Suprapubic skin (tissue), 4 donors: Measurements from ENCODE around the gene DEPP1. TPM values are rescaled to one million over a fixed set of nuclear protein-coding genes. Genes with fewer than 3 reads are reported as not detected.

ENCODE experiments used
- DNase-seq, 2 donors: peaks; one replicate each; pipeline ENCODE4 v3.0.0-alpha.2; 2019; ENCODE audit warnings: low spot score in 2 of 2
- H3K27ac ChIP-seq: fragments of 200-600 bp; sonication (generic); one replicate; pipeline ENCODE4 v1.5.1; 2019
- H3K27me3 ChIP-seq: fragments of 200-600 bp; sonication (generic); one replicate; pipeline ENCODE4 v1.5.1; 2019
- H3K36me3 ChIP-seq: fragments of 200-600 bp; sonication (generic); one replicate; pipeline ENCODE4 v1.5.1; 2019
- H3K4me1 ChIP-seq: fragments of 200-600 bp; sonication (generic); one replicate; pipeline ENCODE4 v1.5.1; 2019
- H3K4me3 ChIP-seq: fragments of 200-600 bp; sonication (generic); one replicate; pipeline ENCODE4 v1.5.1; 2019; ENCODE audit warnings: mild to moderate bottlenecking
- H3K9me3 ChIP-seq: fragments of 200-600 bp; sonication (generic); one replicate; pipeline ENCODE4 v1.5.1; 2019
- EP300 ChIP-seq: sonication (generic); formaldehyde crosslinking; IDR thresholded peaks from one replicate; pipeline ENCODE4 v1.6.1; 2017; ENCODE audit warnings: antibody characterized with exemption
- POLR2A ChIP-seq, 2 donors: fragments of 450-650 bp; IDR thresholded peaks; one replicate each; pipeline ENCODE4 v1.6.1; 2017; ENCODE audit warnings: antibody characterized with exemption in 2 of 2, mild to moderate bottlenecking in 2 of 2, moderate library complexity in 2 of 2
- POLR2AphosphoS5 ChIP-seq, 3 donors: sonication (generic); formaldehyde crosslinking; IDR thresholded peaks; one replicate each; pipeline ENCODE4 v1.6.1; 2017; ENCODE audit warnings: antibody characterized with exemption in 3 of 3
- WGBS: methylation state at CpG from one replicate; pipeline ENCODE4 v1.1.5; 2018; 5-methylcytosine and 5-hydroxymethylcytosine counted together
- total RNA-seq, 4 donors: library from RNA; depleted of rRNA; stranded (reverse); fragments of >200 nt; gene quantifications; one replicate each; pipeline ENCODE4 v1.1.0, GENCODE V29; 2016
- TF ChIP-seq, protein P1 (sequence below), 2 donors: fragments of 200-600 bp in 1 of 2; fragments of 450-650 bp in 1 of 2; sonication (generic) in 1 of 2; IDR thresholded peaks; one replicate each; pipeline ENCODE4 v1.5.1; 2016 to 2019; ENCODE audit warnings: antibody characterized with exemption in 2 of 2, mild to moderate bottlenecking in 1 of 2, moderate library complexity in 1 of 2

The DEPP1 gene
- total RNA-seq, 4 donors from 2014 or later, result 27.5 to 101 (median 38.2) TPM

DNA sequence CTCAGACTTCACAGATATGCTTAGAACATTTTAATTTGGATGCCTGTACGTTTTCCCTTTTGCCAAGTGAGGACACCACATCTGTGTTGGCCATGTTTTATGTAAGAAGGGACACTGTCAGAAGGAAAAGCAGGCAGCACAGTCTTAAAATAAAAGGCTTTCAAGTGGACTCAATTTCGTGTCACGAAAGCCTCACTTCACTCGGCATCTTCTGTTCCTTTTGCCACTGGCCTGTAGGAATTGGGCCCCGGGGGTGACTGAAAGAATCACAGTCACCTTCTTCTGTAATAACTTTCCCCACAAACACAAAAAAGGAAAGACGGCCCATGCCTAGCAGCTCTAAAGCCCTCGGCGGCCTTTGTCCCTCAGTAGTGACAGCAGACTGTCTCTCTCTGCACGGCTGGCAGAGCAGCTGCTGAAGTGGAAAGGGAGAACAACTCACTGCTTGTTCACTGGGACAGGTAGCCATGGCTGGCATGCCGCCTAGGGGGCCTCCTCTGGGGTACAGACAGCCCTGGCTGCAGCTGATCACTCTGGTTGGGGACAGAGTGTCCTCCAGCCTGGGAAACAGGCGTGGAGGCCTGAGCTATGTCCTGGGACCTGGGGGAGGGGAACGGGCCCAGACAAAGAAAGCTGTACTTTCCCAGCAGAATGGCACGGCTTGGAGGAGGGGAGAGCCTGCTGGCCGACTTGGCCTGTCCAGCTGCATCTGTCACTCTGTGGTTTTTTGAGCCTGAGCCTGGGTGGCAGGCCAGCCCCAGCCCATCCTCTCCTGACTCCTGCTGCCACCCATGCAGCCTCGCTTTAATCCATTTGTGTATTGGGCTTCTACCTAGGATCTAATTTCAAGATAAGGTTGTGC, 14.6 kb downstream of the DEPP1 start:
- peak in 1 of 3 donors; percentile 43 for TF ChIP-seq POLR2AphosphoS5 (IDR thresholded peaks at IDR 0.05)
- TF ChIP-seq, protein P1, sequence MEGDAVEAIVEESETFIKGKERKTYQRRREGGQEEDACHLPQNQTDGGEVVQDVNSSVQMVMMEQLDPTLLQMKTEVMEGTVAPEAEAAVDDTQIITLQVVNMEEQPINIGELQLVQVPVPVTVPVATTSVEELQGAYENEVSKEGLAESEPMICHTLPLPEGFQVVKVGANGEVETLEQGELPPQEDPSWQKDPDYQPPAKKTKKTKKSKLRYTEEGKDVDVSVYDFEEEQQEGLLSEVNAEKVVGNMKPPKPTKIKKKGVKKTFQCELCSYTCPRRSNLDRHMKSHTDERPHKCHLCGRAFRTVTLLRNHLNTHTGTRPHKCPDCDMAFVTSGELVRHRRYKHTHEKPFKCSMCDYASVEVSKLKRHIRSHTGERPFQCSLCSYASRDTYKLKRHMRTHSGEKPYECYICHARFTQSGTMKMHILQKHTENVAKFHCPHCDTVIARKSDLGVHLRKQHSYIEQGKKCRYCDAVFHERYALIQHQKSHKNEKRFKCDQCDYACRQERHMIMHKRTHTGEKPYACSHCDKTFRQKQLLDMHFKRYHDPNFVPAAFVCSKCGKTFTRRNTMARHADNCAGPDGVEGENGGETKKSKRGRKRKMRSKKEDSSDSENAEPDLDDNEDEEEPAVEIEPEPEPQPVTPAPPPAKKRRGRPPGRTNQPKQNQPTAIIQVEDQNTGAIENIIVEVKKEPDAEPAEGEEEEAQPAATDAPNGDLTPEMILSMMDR (IDR thresholded peaks at IDR 0.05), result no peak
- Histone ChIP-seq H3K4me1 (peaks cover 92% of the 10 kb centered on the region), H3K9me3 (no peaks in the 10 kb centered on the region), H3K36me3 (no peaks in the 10 kb centered on the region), H3K4me3 (peak overlapping the region; percentile 75), H3K27me3 (no peaks in the 10 kb centered on the region), H3K27ac (peak overlapping the region; percentile 82)
- WGBS, result 61% methylated on average over 8 of the region's 15 CpGs
- DNase-seq, result peak in 1 of 2 donors; percentile 67

DNA sequence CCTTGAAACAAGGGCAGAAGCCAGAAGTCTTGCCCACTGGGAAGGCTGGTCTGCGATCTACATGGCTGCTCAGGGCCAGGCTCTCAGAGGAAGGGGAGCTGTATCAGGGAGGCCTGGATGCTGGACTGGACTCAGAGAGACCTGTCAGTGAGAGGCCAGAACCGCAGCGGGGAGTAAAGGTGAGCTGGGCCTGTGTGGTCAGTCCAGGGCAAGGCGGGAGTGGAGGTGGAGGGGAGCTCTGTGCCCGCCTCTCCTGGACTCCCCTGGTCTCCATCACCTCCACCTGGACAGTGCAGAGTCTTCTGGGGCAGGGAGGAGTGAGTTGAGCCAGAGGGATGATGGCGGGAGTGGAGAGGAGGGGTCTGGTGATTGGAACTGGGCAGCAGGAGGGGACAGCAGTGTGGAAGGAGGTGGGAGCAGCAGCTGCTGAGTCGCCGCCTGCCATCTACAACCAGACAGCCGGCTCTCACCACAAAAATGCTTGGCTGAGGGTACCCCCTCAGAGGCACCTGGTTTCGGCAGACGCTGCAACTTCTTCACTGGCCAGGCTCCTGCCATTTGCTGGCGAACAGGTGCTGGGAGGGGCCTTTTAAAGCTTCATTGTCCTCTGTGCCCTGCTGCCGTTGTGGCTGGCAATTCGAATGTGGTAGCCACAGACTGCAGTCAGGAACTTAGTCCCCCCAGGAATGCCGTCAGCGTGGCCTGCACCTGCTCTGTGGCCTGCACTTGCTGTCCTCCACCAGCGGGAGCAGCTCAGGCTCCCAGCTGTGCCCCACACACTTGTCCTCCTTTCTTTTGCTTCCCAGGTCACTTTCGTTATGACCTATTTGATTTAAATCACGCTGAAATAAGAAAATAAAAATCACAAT, 15.5 kb downstream of the DEPP1 start:
- peak in 1 of 2 donors; percentile 17 for TF ChIP-seq POLR2A (IDR thresholded peaks at IDR 0.05)
- TF ChIP-seq, protein P1 (IDR thresholded peaks at IDR 0.05), result no peak
- no peak for DNase-seq
- H3K4me3 ChIP-seq, result peak overlapping the region; percentile 75
- H3K36me3 ChIP-seq, result no peaks in the 10 kb centered on the region
- 81% methylated on average over 19 of the region's 19 CpGs for WGBS
- H3K9me3 ChIP-seq, result no peaks in the 10 kb centered on the region
- peaks cover 92% of the 10 kb centered on the region for H3K4me1 ChIP-seq
- H3K27ac ChIP-seq, result peak overlapping the region; percentile 82
- H3K27me3 ChIP-seq, result no peaks in the 10 kb centered on the region

DNA sequence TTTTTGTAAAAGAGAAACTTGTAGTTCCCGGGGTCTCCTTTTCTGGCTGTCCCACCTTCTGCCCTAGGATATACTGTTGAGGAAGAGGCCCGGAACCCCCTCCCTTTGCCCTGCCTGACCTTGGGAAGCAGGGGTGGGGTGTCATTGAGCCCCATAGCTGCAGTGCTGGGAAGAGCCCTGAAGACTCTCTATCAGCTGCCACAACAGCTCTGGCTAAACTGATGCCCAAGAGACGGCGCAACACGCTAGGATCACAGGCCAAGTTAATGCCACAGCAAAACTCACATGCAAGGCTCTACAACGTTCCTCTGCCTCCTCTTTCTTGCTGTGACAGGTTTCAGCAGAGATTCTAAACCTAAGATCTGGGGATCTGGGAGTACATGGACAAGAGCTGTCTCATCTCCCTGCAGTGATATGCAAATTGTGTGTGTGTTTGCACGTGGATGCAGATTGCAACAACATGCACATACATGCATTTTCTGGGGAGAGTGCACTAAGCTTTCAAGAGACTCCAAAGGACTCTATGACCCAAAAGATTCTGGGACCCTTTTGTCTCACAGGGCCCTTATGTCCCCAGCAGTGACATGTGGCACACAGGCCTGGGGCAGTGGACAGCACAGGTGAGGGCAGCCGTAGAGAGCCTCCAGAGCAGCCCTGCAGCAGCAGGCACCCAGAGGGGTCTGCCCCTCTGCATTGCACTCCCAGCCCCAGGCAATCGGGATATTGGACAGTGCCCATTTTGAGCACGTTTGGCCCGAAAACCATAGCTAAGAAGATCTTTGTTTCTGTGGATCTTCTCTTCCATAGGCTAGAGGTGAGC, 16.5 kb downstream of the DEPP1 start:
- Histone ChIP-seq H3K27ac (no peak overlapping the region), H3K27me3 (no peaks in the 10 kb centered on the region)
- TF ChIP-seq, protein P1 (IDR thresholded peaks at IDR 0.05), result no peak
- TF ChIP-seq POLR2A (IDR thresholded peaks at IDR 0.05), result no peak
- no peak for TF ChIP-seq EP300
- TF ChIP-seq POLR2AphosphoS5 (IDR thresholded peaks at IDR 0.05), result no peak

DNA sequence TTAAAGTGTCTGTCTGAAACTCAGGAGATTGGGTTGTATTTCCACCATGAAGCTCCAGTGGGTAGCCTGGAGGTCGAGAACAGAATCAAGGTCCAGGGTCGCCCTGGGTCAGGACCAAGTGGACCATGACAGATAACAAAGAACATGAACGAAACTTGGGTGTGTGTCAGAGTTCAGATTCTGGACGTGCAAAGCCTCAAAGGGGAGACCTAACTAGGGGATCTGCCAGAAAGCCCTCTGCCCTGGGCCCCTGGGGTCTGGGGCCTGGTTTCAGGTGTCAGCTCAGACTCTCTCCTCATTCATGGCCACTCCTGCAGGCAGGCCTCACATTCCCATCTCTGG, 17.4 kb downstream of the DEPP1 start:
- H3K36me3 ChIP-seq, result no peaks in the 10 kb centered on the region
- 75% methylated on average over 4 of the region's 4 CpGs for WGBS
- no peaks in the 10 kb centered on the region for H3K27me3 ChIP-seq
- H3K4me1 ChIP-seq, result peaks cover 85% of the 10 kb centered on the region
- peak overlapping the region; percentile 75 for H3K4me3 ChIP-seq
- no peak for DNase-seq
- TF ChIP-seq POLR2AphosphoS5 (IDR thresholded peaks at IDR 0.05) (no peak), EP300 (no peak), POLR2A (IDR thresholded peaks at IDR 0.05) (no peak)
- TF ChIP-seq, protein P1 (IDR thresholded peaks at IDR 0.05), result no peak
- peak overlapping the region; percentile 20 for H3K27ac ChIP-seq
- no peaks in the 10 kb centered on the region for H3K9me3 ChIP-seq

More for the DNA sequence above, 16.5 kb downstream of the DEPP1 start:
- WGBS, result 62% methylated on average over 11 of the region's 11 CpGs
- Histone ChIP-seq H3K4me3 (peak overlapping the region; percentile 75), H3K36me3 (no peaks in the 10 kb centered on the region), H3K4me1 (peaks cover 89% of the 10 kb centered on the region), H3K9me3 (no peaks in the 10 kb centered on the region)
- DNase-seq, result no peak
